ENCODE results near the gene WNT6.

Gene WNT6

DNA sequence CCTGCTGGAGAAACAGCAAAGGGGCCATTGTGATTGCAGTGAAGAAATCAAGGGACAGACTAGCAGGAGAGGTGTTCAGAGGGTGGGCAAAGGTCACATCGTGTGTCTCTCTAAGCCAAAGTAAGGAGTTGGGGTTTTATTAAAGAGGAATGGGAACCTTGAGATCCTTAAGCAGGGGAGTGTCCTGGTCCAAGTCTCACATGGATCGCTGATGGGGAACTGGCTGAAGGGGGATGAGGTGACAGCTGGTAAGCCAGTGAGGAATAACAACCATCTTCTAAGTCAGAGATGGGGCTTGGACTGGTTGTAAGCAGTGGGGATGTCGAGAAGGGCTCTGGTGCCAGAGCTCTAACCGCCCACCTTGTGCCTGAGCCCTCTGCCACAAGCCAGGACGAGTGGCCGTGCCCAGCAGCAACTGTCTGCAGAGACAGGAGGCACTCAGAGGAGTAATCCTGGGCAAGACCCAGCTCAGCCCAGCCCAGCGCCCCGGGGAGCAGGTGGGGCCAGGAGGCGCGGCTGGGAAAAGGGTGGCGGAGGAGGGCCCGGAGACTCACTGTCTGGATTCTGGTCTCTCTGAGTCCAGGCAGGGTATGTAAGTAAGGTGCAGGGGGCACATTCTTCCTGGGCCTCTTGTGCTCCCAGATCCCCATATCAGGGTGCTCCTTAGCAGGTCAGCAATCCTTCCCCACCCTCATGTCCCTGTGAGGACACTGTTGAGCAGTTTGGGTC, 34.7 kb downstream of the WNT6 start:
- no peak for FAIRE-seq

DNA sequence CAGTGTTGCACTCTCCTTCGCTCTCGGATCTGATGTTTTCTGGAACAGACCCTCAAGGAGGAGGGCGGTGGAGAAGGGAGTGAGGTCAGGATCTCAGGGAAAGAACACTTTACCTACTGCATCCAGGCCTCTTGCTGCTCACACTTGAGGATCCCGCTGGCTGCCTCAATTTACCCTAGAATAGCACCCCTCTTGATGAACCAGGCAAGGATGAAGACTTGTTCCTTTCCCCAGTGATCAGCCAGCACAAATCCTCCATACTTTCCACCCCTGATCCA, 35.2 kb downstream of the WNT6 start:
- FAIRE-seq = no peak

DNA sequence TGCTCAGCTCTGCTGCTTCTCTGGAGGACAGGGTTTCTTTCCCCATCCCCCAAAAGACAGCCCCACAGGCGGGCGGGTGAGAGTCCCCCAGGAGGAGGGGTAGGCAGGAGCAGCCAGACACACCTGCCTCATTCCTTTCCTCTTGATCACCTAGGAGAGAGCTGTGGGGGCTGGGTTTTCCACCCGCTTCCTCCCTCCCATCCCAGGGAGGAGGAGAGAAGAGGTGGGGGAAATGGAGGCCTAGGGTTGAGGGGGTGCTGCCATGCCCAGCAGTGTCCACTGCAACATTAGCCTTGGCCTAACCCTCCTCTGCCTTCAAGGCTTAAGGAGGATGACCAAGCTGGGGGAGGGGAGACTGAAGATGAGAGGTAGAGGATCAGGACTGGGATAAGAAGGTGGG, 35.7 kb downstream of the WNT6 start:
- FAIRE-seq = no peak

DNA sequence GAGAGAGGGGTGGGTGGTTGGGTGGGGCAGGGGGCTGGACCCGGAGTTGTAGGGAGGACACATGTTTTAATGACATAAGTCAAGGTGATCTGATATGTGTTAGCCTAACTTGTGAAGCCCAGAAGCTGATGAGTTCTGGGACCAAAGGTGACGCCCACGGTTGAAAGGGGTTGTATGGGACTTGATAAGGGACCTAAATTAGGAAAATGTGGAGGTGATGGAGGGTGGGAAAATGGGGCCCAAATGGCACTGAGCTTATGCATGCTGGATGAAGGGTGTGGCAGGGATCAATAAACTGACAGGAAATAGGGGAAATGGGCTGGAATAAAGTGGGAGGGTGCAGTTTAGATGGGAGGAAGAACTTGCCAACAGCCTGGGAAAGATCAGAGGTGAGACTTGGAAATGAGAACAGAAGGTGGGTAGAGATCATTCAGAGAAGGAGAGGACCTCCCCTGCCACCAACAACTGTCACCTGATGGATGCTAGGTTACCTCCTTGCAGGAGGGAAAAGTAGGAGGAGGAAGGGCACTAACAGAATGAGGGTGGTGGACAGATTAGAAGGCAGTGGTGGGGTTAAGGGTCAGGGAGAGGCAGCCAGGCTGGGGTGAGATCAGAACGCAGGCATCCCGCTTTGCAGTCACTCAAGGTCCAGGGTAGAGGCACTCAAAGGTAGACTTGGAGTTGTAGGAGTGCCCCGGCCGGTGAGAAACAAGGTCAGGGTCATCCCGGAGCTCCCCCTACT, 36.3 kb downstream of the WNT6 start:
- FAIRE-seq = no peak

DNA sequence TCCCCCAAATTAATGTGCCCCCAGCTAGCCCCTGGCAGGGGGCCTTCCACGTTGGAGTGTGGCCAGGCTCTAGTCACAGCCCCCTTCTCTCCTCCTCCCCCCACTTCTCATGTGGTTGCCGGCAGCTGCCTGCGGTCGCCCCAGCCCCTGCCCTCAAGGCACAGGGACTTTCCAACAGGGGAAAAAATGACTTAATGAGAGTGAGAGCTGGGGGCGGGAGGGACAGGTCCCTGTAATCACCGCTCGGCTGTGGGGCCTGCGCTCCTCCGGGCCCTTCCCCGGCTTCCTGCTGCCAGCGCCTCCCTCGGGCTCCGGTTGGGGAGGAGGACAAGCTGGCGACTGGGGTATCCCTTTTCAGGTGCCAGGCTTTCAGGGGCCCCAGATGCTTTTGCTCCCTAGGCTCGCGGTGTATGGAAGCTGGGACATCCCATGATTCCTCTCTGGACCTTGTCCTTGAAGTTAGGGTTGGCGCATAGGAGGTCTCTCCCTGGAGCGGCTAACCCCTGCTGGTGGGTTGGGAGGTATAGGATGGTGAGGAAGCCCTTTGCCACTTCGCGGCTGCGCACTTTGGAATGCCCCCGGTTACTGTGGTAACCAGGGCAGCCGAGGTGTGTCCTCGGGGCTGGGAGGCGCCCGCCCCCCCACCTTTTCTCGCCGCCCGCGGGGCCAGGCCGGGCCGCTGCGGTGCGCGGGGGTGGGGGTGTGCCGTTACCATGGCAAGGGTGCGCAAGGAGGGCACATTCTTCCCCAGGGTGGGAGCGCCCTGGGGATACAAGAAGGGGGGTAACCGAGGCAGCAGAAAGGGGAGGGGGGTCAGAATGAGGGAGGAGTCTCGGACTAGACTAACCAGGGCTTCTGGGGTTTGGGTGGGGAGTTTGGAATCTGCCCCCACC, 37.1 kb downstream of the WNT6 start:
- no peak for FAIRE-seq

DNA sequence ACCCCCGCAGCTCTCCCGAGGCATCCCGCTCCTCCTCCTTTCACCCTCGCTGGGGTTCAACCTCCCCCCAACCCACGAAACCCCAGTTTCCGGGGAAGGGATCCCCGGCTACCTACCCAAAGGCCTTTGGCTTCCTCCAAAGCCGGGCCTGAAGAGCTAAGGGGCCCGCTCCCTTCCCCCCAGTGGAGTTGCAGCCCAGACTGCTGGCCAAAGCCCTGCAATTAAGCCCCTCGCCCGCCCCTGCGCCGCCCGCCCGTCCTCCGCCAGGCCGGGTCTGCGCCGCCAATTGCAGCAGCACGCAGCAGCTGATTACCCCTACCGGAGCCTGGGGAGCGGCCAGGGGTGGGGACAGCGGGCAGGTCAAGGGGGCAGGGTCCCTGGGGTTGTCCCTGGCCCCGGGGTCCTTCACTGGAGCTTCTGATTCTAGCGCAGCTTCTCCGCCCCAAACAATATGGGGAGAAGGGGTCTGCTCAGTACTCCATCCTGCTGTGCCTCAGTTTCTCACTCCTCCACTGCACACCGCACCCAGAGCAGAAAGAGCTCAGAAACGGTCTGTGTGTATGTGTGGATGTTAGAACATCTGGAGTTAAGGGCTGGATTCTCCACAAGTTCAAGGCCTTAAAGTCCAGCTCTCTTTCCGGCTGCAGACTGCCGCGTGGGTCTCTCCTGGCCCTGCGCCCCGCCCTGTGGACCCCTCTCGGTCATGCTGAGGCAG, 37.9 kb downstream of the WNT6 start:
- no peak for FAIRE-seq

DNA sequence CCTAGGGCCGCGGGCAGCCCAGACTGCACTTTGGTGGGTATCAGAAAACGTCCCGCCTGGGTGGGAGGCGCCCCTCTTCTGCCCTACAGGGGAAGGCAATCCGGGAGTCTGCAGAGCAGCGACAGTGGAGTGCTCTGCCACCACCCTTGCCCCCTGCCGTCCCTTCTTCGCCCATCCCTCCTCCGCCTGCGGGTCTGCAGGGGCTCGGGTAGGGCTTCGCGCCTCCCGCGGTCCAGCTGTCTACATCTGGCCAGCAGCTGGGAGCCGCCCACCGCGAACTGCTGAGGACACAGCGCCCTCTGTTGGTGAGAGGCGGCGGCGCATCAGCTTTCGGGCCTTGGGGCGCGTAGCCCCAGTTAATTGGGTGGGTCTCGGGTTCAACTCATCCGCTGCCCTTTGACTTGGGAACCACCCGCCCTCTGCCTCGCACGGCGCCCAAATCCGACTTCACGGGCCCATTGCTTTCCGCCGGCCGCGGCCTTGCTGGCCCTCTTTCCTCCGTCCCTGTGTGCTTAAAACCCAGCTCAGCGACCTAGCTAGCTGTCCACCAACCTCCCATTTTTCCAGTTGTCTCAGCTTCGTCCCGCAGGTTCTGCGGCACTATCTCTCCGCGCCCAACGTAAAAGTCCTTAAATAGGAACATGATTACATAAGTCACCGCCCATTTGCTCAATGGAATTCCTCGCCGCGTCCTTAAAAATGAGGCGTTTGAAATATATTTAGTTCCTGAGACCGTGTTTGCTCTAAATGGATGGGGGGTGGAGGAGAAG, 38.7 kb downstream of the WNT6 start:
- no peak for FAIRE-seq

DNA sequence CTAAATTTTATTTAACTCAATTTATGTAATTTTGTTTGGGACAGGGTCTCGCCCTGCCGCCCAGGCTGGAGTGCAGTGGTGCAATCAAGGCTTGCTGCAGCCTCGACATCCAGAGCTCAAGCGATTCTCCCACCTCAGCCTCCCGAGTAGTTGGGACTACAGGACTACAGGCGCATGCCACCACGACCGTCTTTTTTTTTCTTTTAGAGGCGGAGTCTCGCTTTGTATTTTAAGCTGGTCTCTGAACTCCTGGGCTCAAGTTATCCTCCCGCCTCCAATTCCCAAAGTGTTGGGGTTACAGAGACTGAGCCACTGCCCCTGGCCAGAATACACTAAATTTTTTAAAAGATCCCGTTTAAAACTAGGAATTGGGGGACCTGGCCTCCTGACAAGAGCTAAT, 39.5 kb downstream of the WNT6 start:
- FAIRE-seq = no peak

DNA sequence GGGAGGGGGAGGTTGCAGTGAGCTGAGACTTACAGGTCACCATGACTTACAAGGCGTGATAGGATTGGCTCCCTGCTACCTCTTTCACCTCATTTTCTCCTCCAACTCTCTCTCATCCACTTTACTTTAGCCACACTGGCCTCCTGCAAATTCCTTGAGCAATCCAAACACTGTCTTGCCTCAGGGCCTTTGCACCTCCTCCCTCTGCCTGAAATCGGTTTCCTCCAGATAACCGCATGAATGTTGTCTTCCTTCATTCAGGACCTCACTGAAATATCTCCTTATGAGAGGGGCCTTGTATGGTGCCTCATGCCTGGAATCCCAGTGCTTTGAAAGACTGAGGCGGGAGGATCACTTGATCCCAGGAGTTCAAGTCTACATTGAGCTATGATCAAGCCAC, 42.8 kb downstream of the WNT6 start:
- no peak for FAIRE-seq

DNA sequence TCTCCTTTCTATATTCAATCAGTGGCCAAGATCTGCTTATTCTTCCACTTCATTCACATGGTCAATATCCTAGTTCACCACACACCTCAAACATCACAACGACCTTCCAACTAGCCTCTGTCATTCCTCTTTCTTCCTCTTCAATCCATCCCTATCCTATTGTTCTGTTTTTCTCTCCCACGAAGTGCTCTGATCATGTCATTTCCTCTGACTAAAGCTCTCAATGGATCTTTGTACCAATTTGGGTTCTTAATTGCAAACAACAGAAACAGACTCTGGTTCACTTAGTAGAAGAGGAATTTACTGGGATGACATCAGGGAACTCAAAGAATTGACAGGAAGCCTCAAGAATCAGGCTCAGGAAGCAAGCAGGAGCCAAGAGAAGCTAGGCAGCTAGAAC, 44.6 kb downstream of the WNT6 start:
- no peak for FAIRE-seq

DNA sequence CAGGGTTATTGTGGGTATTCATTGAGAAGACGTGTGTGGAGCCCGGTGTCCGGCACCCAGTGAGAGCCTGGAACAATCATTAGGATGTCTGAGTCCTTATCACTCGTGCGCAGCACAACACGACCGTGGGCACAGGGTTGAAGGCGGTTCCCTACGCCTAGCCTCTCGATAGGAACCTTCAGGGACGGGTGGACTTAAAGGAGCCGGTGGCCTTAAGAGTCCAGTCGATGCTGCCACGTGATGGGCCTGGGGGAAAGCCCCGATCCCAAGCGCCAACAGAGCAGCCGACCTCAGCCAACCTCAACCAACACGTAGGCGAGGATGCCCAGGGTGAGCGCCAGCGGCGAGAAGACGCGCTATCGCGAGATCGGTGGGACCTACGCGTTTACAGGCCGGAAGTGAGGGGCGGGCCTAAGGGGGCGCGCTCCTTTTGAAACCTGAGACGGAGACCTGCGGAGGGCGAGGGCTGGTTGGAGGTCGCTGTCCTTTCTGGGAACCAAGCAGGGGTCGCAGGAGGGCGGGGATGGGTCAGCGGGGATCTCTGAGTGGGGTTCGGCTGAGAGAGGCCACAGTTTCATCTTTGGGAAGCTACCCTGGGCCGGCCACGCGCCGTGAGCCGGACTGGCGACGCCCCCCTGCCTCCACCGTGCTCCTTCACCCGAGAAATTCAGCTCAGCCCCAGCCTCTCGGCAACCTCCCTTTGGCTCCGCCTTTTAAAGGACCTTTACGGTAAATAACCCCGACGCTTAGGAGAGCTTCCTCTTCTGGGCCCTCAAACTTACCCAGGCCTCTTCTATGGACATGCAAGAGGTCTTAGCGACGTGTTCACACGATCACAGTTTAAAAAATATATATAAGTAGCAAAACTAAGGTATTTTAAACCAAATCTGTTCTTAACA, 49.4 kb downstream of the WNT6 start:
- no peak for FAIRE-seq

DNA sequence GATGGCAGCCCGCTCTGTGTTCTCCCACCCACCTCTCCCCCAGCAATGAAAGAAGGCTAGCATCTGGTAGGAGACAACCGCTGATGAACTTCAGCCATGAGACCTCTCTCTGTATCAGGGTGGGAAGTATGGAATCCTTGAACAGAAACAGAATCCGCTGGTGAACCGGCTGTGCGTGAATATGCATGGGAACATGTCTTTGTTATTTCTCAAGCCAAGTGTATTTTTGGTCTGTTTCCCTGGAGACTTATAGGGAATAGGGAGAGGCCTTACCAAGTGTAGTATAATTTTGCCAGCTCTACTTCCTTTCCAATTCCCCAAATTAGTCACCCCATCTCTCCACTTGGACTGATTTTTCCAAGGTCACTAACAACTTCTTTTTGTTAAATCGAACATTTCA, 51.1 kb downstream of the WNT6 start:
- FAIRE-seq = no peak

DNA sequence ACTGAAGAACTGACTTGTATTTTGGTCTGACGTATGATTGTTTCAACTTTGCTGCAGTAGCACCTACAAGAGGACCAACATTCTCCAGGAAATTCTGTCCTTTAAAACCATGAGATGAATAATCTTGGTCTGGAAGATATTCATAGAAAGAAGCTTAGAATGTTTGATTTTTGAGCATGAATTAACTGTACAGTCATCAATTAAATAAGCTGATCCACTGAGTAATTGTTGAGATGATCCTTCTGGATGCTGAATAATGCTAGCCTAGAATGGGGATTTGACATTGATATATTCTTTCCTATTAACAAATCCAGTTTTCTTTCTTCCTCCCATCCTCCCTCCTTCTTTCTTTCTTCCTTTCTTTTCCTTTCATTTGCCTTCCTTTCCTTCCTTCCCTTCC, 60.9 kb downstream of the WNT6 start:
- no peak for FAIRE-seq

Measured in A204.1 (cell line).